HEK293T (cell line): ENCODE data around the gene PSMC5.

Source experiments
- CTCF ChIA-PET: fragments of 350-600 bp; formaldehyde crosslinking; extraction: SDS; loops from one replicate; lab custom pipeline; 2021; ENCODE audit warnings: antibody characterized with exemption, inconsistent platforms; lab: Yijun Ruan, JAX
- POLR2A ChIA-PET: fragments of 350-600 bp; formaldehyde crosslinking; extraction: SDS; loops from one replicate; lab custom pipeline; 2020; ENCODE audit warnings: antibody characterized with exemption, inconsistent platforms; lab: Yijun Ruan, JAX
- DNase-seq: peaks from one replicate; pipeline ENCODE4 v3.0.0; 2012; ENCODE audit warnings: mixed read lengths; ENCODE audit errors: extremely low spot score
- ARNT ChIP-seq: fragments of 450-650 bp; IDR thresholded peaks from 2 replicates; pipeline ENCODE4 v1.6.1; 2017; ENCODE audit warnings: mild to moderate bottlenecking
- BHLHE40 ChIP-seq: fragments of 450-650 bp; IDR thresholded peaks from 2 replicates; pipeline ENCODE4 v1.6.1; 2016; ENCODE audit warnings: mild to moderate bottlenecking, moderate library complexity, borderline replicate concordance
- CTBP1 ChIP-seq: fragments of 450-650 bp; IDR thresholded peaks from 2 replicates; pipeline ENCODE4 v1.6.1; 2016; ENCODE audit warnings: borderline replicate concordance
- ELF4 ChIP-seq: fragments of 450-650 bp; IDR thresholded peaks from 2 replicates; pipeline ENCODE4 v1.6.1; 2017; ENCODE audit warnings: antibody characterized with exemption
- FOXA1 ChIP-seq: fragments of 450-650 bp; IDR thresholded peaks from 2 replicates; pipeline ENCODE4 v1.6.1; 2016; ENCODE audit warnings: mild to moderate bottlenecking
- FOXK2 ChIP-seq: fragments of 450-650 bp; IDR thresholded peaks from 2 replicates; pipeline ENCODE4 v1.6.1; 2016; ENCODE audit warnings: mild to moderate bottlenecking
- FOXM1 ChIP-seq: fragments of 450-650 bp; IDR thresholded peaks from 2 replicates; pipeline ENCODE4 v1.6.1; 2017; ENCODE audit warnings: mild to moderate bottlenecking, borderline replicate concordance
- HDGF ChIP-seq: fragments of 450-650 bp; IDR thresholded peaks from 2 replicates; pipeline ENCODE4 v1.6.1; 2017; ENCODE audit warnings: antibody characterized with exemption, borderline replicate concordance
- L3MBTL2 ChIP-seq: fragments of 450-650 bp; conservative IDR thresholded peaks from 2 replicates; pipeline ENCODE4 v1.6.1; 2016; ENCODE audit warnings: mild to moderate bottlenecking
- LEF1 ChIP-seq: fragments of 450-650 bp; IDR thresholded peaks from 2 replicates; pipeline ENCODE4 v1.6.1; 2017; ENCODE audit warnings: mild to moderate bottlenecking, borderline replicate concordance
- NFRKB ChIP-seq: fragments of 450-650 bp; IDR thresholded peaks from 2 replicates; pipeline ENCODE4 v1.6.1; 2016; ENCODE audit warnings: mild to moderate bottlenecking, moderate library complexity
- PKNOX1 ChIP-seq: fragments of 450-650 bp; IDR thresholded peaks from 2 replicates; pipeline ENCODE4 v1.6.1; 2016
- SP1 ChIP-seq: fragments of 450-650 bp; IDR thresholded peaks from 2 replicates; pipeline ENCODE4 v1.6.1; 2017
- SUZ12 ChIP-seq: fragments of 450-650 bp; IDR thresholded peaks from 2 replicates; pipeline ENCODE4 v1.6.1; 2016; ENCODE audit warnings: mild to moderate bottlenecking
- TARDBP ChIP-seq: fragments of 450-650 bp; IDR thresholded peaks from 2 replicates; pipeline ENCODE4 v1.6.1; 2016
- ZNF384 ChIP-seq: fragments of 450-650 bp; IDR thresholded peaks from 2 replicates; pipeline ENCODE4 v1.6.1; 2016

PSMC5 gene

GRCh38 chr17:63819131-63819530 is 8.1 kb upstream of the PSMC5 start:
- CTCF ChIA-PET: no interaction called here
- POLR2A ChIA-PET: interaction anchor here (2.0 to 4.2 kb wide), 2 partner anchors 8 to 14 kb away, joined by 5 to 32 read pairs; partner anchors contain the start of genes FTSJ3 and PSMC5
- DNase-seq: no peak
- no peak for TF ChIP-seq NFRKB
- no peak for TF ChIP-seq ZNF384
- no peak for TF ChIP-seq FOXM1

- ChIA-PET CTCF (interaction anchor here (0.9 kb wide), 1 partner anchor 122 kb away, joined by 3 read pairs; no protein-coding TSS in a partner anchor), POLR2A (interaction anchor here (1.1 to 4.2 kb wide), 3 partner anchors 7 to 13 kb away, joined by 5 to 32 read pairs (median 5); partner anchors contain the start of genes FTSJ3 and PSMC5)
Observed at GRCh38 chr17:63819585-63820537, 7.4 kb upstream of the PSMC5 start.

GRCh38 chr17:63820963-63821561 is 6.2 kb upstream of the PSMC5 start:
- POLR2A ChIA-PET: interaction anchor here (1.1 to 1.3 kb wide), 2 partner anchors 9 to 47 kb away, joined by 5 read pairs; partner anchors contain the start of gene DDX42
- CTCF ChIA-PET: interaction anchor here (0.6 to 0.9 kb wide), 3 partner anchors 40 to 497 kb away, joined by 3 to 4 read pairs (median 3); no protein-coding TSS in a partner anchor
- no peak for DNase-seq
- TF ChIP-seq FOXK2: no peak
- TF ChIP-seq BHLHE40: no peak
- no peak for TF ChIP-seq L3MBTL2

More at GRCh38 chr17:63819585-63820537, 7.4 kb upstream of the PSMC5 start:
- no peak for DNase-seq
- no peak for TF ChIP-seq L3MBTL2
- no peak for TF ChIP-seq PKNOX1
- TF ChIP-seq SP1: no peak
- no peak for TF ChIP-seq HDGF
- no peak for TF ChIP-seq LEF1
- no peak for TF ChIP-seq CTBP1
- no peak for TF ChIP-seq TARDBP
- no peak for TF ChIP-seq BHLHE40
- no peak for TF ChIP-seq ARNT
- TF ChIP-seq ELF4: no peak
- no peak for TF ChIP-seq FOXA1
- no peak for TF ChIP-seq ZNF384
- TF ChIP-seq FOXM1: no peak
- TF ChIP-seq FOXK2: no peak

- DNase-seq: no peak
- CTCF ChIA-PET: interaction anchor here (0.6 to 1.0 kb wide), 2 partner anchors 13 to 498 kb away, joined by 3 to 4 read pairs; no protein-coding TSS in a partner anchor
- POLR2A ChIA-PET: interaction anchor here (1.3 kb wide), 1 partner anchor 48 kb away, joined by 5 read pairs; the partner anchor contains the start of gene DDX42
- no peak for TF ChIP-seq LEF1
- TF ChIP-seq FOXK2: no peak
- no peak for TF ChIP-seq SP1
Observed at GRCh38 chr17:63821804-63822203, 5.4 kb upstream of the PSMC5 start.

GRCh38 chr17:63822537-63822936 is 4.7 kb upstream of the PSMC5 start:
- ChIA-PET CTCF (interaction anchor here (1.0 kb wide), 1 partner anchor 12 kb away, joined by 3 read pairs; no protein-coding TSS in a partner anchor), POLR2A (no interaction called here)
- no peak for TF ChIP-seq LEF1
- TF ChIP-seq SP1: no peak
- TF ChIP-seq ZNF384: no peak
- no peak for TF ChIP-seq BHLHE40
- no peak for TF ChIP-seq PKNOX1
- TF ChIP-seq CTBP1: no peak
- no peak for TF ChIP-seq NFRKB
- no peak for TF ChIP-seq ARNT
- TF ChIP-seq FOXK2: no peak
- no peak for TF ChIP-seq ELF4
- no peak for TF ChIP-seq TARDBP
- no peak for TF ChIP-seq SUZ12
- TF ChIP-seq FOXA1: no peak
- no peak for TF ChIP-seq L3MBTL2
- TF ChIP-seq FOXM1: no peak
- TF ChIP-seq HDGF: no peak
- DNase-seq: no peak

- DNase-seq: no peak
- ChIA-PET POLR2A (interaction anchor here (0.7 to 6.2 kb wide), 5 partner anchors 9 to 202 kb away, joined by 3 to 52 read pairs (median 3); partner anchors contain the start of genes CCDC47, DDX42, MAP3K3 and SMARCD2), CTCF (no interaction called here)
- TF ChIP-seq BHLHE40: no peak
- TF ChIP-seq FOXA1: no peak
- no peak for TF ChIP-seq ZNF384
- no peak for TF ChIP-seq LEF1
- no peak for TF ChIP-seq NFRKB
- no peak for TF ChIP-seq FOXK2
- TF ChIP-seq HDGF: no peak
- no peak for TF ChIP-seq ELF4
- TF ChIP-seq TARDBP: no peak
- no peak for TF ChIP-seq SUZ12
- TF ChIP-seq ARNT: no peak
- TF ChIP-seq PKNOX1: no peak
Observed at GRCh38 chr17:63823659-63824331, 3.4 kb upstream of the PSMC5 start.
